H1 (cell line): Measurements from ENCODE around the gene VSIR. TPM values are rescaled to one million over a fixed set of nuclear protein-coding genes. Genes with fewer than 3 reads are reported as not detected.

Source experiments
- ASH2L ChIP-seq: fragments of 200-600, 300-600 bp; sonication (generic); IDR thresholded peaks from one replicate; pipeline ENCODE4 v1.7.1; 2017; ENCODE audit warnings: low read length
- HDAC6 ChIP-seq: IDR thresholded peaks from one replicate; pipeline ENCODE4 v1.7.1; 2012; ENCODE audit warnings: low read depth, mild to moderate bottlenecking, inconsistent platforms, low read length, moderate library complexity
- polyA plus RNA-seq, 7 experiments: library from polyadenylated mRNA; depleted of rRNA in 3 of 7; stranded (reverse) in 5 of 7; unstranded in 2 of 7; fragments of >200 nt in 5 of 7; fragments of 200-250 nt in 2 of 7; gene quantifications; 1 replicate in 5 of 7; 2 replicates in 1 of 7; 4 replicates in 1 of 7; pipeline versions ENCODE4 v1.2.1 to v1.2.3, GENCODE V29; 2011 to 2013; ENCODE audit warnings: missing spikeins in 2 of 7, mixed read lengths in 2 of 7
- total RNA-seq: library from RNA; stranded (reverse); fragmentation: NEBNext Ultra II Directional; extraction: Animal tissue kit (Norgen Biotek cat#: 25700); gene quantifications from 2 replicates; pipeline ENCODE4 v1.2.1, GENCODE V29; 2021

The VSIR gene
- total and polyA plus RNA-seq, 2 of the 8 experiments (the other 6 are each of a cell fraction or from before 2014, with no cell fraction given): 0.33 TPM; not detected in 1

DNA sequence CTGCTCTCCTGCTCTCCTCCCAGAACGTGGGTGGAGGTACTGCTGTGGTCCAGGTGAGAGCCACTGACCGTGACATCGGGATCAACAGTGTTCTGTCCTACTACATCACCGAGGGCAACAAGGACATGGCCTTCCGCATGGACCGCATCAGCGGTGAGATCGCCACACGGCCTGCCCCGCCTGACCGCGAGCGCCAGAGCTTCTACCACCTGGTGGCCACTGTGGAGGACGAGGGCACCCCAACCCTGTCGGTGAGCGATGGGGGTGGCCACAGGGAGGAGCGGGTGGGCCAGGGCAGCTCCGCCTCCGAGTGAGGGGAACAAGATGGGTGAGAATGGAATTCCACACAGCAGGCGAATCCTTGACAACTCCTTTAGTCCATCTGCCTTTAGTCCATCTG lies 31.6 kb downstream of the VSIR start (continued):
- TF ChIP-seq HDAC6 (no peak), ASH2L (no peak)
